GM19395 (cell line): ENCODE measurements around the gene PAIP1.
"Not testable (repeated sequence)": the region's sequence is repeated elsewhere in the genome, so short reads cannot be mapped to it uniquely, and the experiment has no call there.

Source experiments
- ATAC-seq: cut with Tn5 transposase; IDR thresholded peaks from one replicate; pipeline ENCODE4 v1.9.1; 2021; ENCODE audit warnings: mild to moderate bottlenecking, moderate library complexity; ENCODE audit not compliant: unreplicated experiment

Gene PAIP1

DNA sequence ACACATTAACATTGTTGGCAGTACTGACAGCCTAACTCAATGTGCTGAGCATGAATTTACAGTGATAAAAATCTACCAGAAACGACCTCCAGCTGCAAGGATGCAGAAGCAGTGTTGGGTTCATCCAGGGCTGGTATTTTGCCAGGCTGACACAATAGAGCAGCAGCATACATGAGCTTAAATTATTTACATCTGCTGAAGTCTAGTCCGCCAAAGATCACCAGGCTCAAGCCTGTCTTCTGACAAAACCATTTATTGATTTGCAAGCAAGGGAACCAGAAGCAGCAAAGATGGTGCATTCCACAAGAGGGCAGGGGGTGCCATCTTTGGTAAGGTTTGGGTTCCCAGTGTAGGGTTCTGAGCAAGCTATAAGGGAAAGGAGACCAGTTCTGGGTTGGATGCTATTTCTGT, 33.2 kb downstream of the PAIP1 start:
- ATAC-seq, result no peak

DNA sequence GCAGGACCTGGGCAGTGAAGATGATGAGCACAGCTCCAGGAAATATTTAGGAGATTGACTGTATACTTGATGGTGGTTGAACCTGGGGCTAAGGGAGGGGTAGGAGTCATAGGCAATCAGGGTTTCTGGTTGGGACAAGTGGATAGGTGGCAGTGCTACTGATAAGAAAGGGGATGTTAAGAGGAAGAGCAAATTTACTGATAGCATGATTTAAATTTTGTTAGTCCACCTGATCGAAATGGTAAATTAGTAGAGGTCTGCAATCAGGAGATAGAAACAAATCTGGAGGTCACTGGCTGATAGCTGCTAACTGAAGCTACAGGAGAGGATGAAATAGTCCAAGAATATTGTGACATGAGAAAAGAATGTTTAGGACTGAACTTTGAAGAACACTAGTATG, 36.3 kb downstream of the PAIP1 start:
- no peak for ATAC-seq

DNA sequence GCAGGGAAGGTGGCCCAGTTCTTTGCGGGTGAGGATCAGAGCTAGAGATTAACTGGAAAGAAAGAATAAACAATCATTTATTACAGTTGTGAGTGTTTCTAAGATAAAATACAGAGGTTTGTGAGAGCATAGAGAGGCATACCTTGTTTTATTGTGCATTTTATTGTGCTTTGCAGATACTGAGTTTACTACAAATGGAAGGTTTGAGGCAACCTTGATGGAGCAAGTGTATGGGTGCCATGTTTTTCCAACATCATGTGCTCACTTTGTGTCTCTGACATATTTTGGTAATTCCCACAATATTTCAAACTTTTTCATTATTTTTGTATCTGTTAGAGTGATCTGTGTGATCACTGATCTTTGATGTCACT, 41.2 kb downstream of the PAIP1 start:
- no peak for ATAC-seq

DNA sequence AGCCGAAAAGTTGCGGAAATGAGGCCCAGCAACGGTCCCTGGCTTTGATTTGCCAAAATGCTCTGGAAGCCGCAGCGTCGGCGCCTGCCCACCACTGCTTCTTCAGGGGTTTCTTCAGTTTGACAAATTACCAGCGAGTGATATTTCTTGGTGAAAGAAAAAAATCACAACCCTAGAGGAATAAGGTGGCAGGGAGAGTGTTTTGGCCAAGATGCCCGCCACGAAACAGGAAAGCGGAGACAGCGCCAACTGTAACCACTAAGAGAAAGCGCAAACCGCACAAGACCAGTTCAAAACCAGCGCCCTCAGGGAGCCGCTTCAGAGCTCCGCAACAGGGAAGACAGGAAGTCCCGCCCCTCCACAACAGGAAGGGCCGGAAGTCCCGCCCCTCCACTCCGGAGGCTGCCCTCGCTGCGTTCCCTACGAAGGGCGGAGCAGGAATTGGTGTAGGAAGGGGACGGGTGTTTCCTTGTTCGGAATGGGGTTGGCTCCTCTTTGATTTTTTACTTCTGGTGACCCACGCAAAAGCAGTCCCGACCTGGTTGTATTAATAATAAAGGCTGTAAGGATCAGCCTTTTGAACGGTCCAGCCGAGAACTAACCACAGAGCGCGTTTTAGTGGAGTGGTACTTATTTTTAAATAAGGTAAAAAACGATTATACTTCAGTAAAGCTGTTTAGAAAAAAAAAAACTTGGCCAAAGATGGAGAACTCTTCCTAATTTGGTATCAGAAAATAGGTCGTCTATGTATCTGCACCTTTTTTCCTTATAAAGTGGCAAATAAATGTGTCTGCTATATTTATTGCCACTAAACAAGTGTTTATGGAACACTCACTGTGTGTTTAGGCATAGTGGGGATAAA, 41.8 kb downstream of the PAIP1 start, which contains the start of gene C5orf34:
TSS of gene C5orf34 (minus strand) at position 333 of the 862 bp plus-strand sequence. CDS start 5,809 bp downstream, outside the sequence.
- peak; percentile 98 for ATAC-seq

DNA sequence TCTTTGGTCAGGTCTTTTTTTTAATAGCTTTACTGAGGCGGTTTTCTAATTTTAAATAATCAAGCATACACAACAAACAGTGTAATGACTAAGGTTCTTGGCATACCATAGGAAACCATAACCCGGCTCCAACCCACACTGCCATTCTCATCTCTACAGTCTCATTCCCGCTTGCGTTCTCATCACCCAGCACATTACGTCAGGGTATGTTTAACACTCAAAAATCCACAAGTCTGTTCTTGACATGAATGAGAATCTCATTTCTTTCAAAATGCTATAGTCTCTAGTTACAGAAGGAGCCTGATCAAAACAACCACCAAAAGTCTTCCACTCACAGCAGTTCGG, 42.4 kb downstream of the PAIP1 start:
- ATAC-seq, result peak; percentile 46

DNA sequence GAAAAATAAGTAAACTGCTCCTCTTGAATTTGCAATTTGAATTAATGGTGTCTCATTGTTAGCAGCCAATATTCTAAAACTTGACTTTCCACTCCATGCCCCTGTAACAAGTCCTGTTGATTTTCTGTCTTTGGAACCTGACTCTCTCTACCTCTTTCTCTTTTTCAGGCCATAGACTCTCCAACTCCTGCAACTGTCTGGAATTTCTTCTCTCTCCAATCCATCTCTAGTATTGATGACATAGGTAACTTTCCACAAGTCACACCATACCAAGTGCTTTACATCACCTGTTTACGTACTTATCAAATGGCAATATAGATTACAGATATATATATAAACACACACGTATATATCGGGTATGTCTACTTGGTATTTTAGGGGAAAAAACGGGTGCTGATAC, 42.9 kb downstream of the PAIP1 start:
- ATAC-seq, result no peak

DNA sequence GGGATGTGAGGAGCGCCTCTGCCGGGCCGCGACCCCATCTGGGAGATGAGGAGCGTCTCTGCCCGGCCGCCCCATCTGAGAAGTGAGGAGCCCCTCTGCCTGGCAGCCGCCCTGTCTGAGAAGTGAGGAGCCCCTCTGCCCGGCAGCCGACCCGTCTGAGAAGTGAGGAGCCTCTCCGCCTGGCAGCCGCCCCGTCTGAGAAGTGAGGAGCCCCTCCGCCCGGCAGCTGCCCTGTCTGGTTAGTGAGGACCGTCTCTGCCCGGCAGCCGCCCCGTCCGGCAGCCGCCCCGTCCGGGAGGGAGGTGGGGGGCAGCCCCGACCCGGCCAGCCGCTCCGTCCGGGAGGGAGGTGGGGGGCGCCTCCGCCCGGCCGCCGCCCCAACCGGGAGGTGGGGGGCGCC, 45.8 kb downstream of the PAIP1 start:
- not testable (repeated sequence) for ATAC-seq

DNA sequence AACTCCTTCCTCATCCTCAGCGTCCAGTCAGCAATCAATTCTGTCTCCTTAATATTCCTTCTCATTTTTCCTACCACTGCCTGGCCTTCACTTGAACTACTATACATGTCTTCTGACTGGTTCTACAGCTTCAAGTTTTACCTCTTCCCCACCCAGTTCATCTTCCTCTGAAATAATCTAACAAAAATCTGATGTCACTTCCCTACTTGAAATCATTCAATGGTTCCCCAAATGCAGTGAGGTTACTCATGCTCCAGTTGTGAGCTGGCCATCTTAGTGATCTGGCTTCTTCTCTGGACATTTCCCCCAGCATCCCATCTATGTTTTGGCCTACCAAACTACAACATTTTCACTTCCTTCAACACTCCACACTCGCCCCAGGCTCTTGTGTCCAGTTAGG, 58.3 kb downstream of the PAIP1 start:
- no peak for ATAC-seq

DNA sequence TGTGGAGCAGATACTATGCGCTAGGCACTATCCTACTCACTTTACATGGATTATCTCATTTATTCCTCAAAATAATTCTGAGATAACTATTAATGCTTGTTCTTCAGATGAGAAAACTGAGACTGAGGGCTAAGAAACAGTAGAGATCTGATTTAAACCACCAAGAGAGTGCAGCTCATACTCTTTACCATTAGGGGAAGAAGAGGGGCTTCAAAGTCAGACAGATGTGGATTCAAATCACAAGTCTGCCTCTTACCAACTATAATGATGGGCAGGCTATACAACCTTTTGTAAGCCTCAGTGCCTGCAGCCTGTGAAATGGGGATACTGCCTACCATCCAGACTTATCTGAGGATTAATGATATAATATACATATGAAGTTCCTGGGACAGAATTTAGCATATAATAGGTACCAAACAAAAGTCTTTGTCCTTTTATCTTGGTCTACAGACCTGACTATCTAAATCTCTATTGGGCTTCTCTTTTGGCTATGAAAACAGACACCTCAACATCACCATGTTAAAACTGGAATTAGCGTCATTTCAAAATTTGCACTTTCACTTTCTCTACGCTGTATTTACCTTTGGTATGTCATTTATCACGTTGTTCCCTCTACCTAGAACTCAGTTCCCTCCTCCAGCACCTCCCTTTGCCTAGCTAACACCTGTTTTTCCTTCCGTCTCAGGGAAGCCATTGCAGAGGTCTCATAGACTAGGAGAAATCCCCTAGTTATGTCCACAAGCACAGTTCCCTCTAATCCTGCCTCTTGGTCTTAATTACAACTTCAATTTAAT, 59.4 kb downstream of the PAIP1 start:
- no peak for ATAC-seq

DNA sequence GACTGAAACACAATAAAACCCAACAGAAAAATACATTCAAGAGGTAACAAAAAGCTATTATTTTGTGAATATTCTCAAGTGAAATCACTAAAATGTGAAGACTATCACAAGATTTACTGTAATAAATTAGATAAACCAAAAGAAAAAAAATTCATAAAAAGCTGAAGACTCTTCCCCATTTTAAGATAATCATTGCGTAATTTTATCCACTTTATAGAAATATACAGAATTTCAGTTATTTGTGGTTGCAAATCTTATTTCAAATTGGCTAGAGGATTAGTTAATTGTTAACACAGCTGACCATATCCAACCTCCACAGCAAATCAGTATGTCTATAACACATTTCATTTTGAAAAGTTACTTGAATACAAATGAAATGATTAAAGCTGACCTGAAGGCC, 65.6 kb downstream of the PAIP1 start:
- ATAC-seq, result no peak

DNA sequence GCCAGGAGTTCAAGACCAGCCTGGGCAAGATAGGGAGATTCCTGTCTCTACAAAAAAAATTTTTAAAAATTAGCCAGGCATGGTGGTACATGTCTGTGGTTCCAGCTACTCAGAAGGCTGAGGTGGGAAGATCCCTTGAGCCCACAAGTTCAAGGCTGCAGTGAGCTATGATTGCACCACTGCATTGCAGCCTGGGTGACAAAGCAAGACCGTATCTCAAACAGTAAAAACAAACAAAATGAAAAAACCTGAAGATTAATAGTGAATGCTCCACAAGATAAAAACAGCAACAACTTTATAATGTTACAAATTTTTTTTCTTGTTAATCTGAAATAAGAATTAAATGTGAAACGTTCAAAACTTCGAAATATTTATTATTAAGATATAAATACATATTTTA, 70.5 kb downstream of the PAIP1 start:
- ATAC-seq, result no peak

DNA sequence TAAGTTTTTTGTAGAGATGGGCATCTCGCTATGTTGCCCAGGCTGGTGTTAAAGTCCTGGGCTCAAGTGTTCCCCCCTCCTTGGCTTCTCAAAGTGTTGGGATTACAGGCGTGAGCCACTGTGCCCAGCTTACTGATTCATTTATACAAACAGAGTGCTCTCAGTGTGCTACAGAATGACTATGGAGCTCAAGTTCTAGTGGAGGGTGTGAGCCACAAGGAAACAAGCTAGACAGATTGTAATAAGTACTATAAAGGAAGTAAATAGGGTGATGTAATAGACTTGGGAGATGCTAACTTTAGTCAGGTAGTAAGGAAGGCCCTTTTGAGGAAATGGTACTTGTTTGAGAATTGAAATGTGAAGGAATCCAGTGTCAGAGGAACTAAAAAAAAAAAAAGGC, 71.5 kb downstream of the PAIP1 start:
- ATAC-seq, result no peak

DNA sequence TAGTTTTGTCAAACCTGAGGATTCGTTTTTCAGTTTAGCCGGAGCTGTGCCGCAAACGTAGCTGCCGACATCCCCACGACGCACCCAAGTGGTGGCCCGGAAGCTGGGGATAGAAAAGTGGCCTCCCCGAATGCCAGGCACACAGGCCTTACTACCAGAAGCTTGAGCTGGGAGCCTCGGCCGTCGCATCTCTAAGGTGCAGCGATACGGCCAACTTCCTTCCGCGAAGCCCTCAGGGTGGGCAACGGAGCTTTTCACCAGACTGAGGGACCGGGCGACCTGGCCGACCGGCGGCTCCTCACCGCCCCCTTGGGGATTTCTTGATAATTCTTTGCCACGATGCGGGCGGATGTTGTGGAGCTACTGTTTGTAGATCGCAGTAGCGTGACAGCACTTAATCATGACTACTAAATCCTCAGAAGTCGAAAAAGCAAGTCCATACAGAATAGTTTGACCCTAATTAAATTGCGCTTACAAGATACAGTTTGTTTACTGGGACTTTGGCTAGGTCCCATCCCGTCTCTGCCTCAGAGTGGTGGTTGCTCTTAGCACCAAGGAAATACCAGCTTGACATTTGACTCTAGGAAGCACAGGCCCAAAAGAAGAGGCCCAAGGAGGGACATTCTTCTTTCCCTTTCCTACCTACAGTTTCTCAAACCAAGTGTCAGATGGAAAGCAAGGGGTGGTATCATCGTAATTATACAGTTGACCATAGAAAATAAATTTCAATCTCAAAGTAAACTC, 72.6 kb downstream of the PAIP1 start:
- ATAC-seq, result peak; percentile 82

DNA sequence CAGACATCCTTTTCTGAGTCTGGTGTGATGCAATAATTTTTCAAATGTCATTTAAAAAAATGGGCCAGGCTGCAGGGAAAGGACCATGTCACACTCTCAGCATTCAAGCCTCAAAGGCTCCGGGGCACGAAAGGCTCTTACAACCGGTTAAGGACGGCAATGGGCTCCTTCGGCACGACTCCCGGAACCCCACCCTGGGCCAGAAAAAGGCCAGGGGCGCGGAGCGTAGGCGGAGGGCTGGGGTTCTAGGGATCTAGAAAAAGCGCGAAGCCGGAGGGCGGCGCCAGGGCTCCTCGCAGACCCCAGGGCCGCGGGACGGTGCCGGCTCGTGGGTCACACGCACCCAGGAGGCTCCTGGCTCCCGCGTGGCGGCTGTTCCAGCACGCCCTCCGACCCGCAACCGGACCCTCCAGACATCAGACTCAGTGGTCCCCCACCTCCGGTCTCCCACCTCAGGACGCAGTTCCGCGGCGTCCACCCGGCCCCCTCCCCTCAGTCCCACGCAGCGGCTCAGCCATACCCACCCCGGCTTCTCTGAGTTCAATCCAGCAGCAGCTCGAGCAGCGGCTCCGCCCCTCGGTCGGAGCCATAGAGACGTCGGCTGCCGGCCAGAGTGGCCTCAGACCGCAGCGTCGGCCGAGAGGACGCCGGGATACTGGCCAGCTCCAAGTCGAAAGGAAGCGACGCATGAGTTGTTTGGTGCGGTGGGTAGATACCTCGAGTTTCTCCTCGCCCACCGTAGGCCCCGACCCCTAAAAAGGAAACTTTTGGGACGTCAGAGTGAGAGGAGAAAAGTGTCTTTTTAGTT, 73.4 kb downstream of the PAIP1 start, which contains the start of gene TMEM267:
TSS of gene TMEM267 (minus strand) at position 568 of the 808 bp plus-strand sequence. CDS start 29,896 bp downstream, outside the sequence.
- ATAC-seq, result peak; percentile 88

DNA sequence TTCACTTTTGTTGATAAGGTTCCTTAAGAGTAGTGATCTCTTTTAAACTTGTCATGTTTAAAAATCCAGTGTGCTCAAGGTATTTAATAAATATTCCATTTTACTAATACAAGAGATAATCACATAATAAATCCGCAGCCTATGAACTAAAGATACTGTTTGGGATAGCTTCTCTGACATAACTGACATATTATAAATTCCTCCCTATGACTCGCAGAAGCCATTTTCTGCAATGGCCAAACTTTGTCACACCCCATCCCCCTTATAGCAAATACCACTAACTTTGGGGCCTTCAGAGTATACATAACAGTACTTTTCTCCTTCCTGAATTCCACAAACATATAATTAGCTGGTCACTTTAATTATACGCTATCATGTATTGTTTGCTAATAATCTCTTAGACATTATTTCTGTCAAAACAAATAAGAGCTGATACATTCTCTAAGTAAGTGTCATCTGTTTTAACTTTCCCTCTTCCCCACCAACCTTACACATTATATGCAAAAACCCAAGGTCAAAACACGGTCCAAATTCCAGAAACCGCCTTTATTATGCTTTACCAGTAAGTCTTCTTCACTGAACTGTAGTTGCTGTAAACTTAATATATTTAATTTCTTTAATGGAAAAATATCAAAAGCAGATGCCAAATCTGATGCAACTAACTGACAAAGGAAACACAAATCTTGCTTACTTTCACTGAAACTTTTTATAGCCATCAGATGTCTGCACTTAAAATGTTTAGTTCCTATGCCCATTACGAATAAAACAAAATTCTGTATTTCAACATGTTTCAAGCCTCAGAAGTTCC, 74.2 kb downstream of the PAIP1 start:
- no peak for ATAC-seq
